ENCODE results near the gene TMEM239.
"Not testable (repeated sequence)": the region's sequence is repeated elsewhere in the genome, so short reads cannot be mapped to it uniquely, and the experiment has no call there.

The TMEM239 gene

GRCh38 chr20:2822073-2822472, 5.9 kb downstream of the TMEM239 start:
- no peak for DNase-seq

GRCh38 chr20:2825761-2826160, 9.6 kb downstream of the TMEM239 start:
- no peak for DNase-seq

GRCh38 chr20:2826655-2827054, 10.5 kb downstream of the TMEM239 start:
- no peak for DNase-seq

- DNase-seq = no peak
Measured at GRCh38 chr20:2829376-2829775, 13.2 kb downstream of the TMEM239 start.

- not testable (repeated sequence) for DNase-seq
Measured at GRCh38 chr20:2831206-2831605, 15.0 kb downstream of the TMEM239 start.

GRCh38 chr20:2833761-2834160, 17.6 kb downstream of the TMEM239 start:
- DNase-seq = no peak

GRCh38 chr20:2834401-2835110, 18.4 kb downstream of the TMEM239 start:
- DNase-seq = no peak

- no peak for DNase-seq
Measured at GRCh38 chr20:2835331-2835796, 19.2 kb downstream of the TMEM239 start.

GRCh38 chr20:2836035-2836434, 19.9 kb downstream of the TMEM239 start:
- no peak for DNase-seq

- no peak for DNase-seq
Measured at GRCh38 chr20:2837221-2837960, 21.2 kb downstream of the TMEM239 start.

GRCh38 chr20:2838170-2838797, 22.1 kb downstream of the TMEM239 start:
- DNase-seq = no peak

GRCh38 chr20:2838847-2839671, 22.9 kb downstream of the TMEM239 start:
- DNase-seq = no peak

GRCh38 chr20:2839732-2840137, 23.6 kb downstream of the TMEM239 start:
- DNase-seq = no peak

- no peak for DNase-seq
Measured at GRCh38 chr20:2840138-2840966, 24.2 kb downstream of the TMEM239 start, which contains the start of the genes PCED1A and VPS16. PCED1A (minus strand) TSS chr20:2840655; CDS start chr20:2839912, 743 bp downstream. VPS16 (plus strand) TSS chr20:2840745; CDS start chr20:2840775, 30 bp downstream.

- DNase-seq = no peak
Measured at GRCh38 chr20:2840967-2841531, 24.9 kb downstream of the TMEM239 start.

- no peak for DNase-seq
Measured at GRCh38 chr20:2845607-2846006, 29.4 kb downstream of the TMEM239 start.

GRCh38 chr20:2846698-2847097, 30.5 kb downstream of the TMEM239 start:
- DNase-seq = no peak

GRCh38 chr20:2847802-2848201, 31.6 kb downstream of the TMEM239 start:
- DNase-seq = no peak

GRCh38 chr20:2849529-2849928, 33.4 kb downstream of the TMEM239 start:
- no peak for DNase-seq

GRCh38 chr20:2851086-2851485, 34.9 kb downstream of the TMEM239 start:
- DNase-seq = no peak

- no peak for DNase-seq
Measured at GRCh38 chr20:2858591-2858990, 42.4 kb downstream of the TMEM239 start.

All from NCI-H2107 (cell line).